ENCODE data around the gene TMEM256. TPM values are rescaled to one million over a fixed set of nuclear protein-coding genes. Genes with fewer than 3 reads are reported as not detected.

TMEM256 gene
- polyA plus RNA-seq, 4 donors = 193 to 771 (median 385) TPM

- Histone ChIP-seq H3K27ac (ENCODE audit: low read depth in 1 of 3, low read length in 2 of 3) (peak overlapping the region; percentile 95 to 98 (median 98)), H3K4me3 (ENCODE audit: low read depth in 1 of 3, low read length in 3 of 3) (peak overlapping the region; percentile 57 to 84 (median 80)), H3K27me3 (ENCODE audit: control insufficient read depth in 3 of 3, insufficient read depth in 3 of 3, low read length in 3 of 3) (peaks cover 0 to 32% (median 0%) of the 10 kb centered on the region in 3 donors), H3K4me1 (ENCODE audit: control insufficient read depth in 3 of 3, insufficient read depth in 2 of 3, low read depth in 1 of 3, low read length in 2 of 3) (peaks cover 0 to 20% (median 7%) of the 10 kb centered on the region in 3 donors), H3K36me3 (ENCODE audit: control insufficient read depth in 3 of 3, insufficient read depth in 2 of 3, low read depth in 1 of 3, low read length in 3 of 3) (no peaks in the 10 kb centered on the region), H3K9me3 (ENCODE audit: control insufficient read depth in 2 of 2, insufficient read depth in 1 of 2, low read depth in 1 of 2, low read length in 1 of 2) (no peaks in the 10 kb centered on the region)
- 5 to 12% (median 9%) methylated on average over 16 of the region's 16 CpGs for WGBS, 3 donors
- FAIRE-seq = no peak
- peak; percentile 94 to 95 for DNase-seq
These were observed 712 bp downstream of the TMEM256 start for GRCh38 chr17:7403043-7403726.

DNA sequence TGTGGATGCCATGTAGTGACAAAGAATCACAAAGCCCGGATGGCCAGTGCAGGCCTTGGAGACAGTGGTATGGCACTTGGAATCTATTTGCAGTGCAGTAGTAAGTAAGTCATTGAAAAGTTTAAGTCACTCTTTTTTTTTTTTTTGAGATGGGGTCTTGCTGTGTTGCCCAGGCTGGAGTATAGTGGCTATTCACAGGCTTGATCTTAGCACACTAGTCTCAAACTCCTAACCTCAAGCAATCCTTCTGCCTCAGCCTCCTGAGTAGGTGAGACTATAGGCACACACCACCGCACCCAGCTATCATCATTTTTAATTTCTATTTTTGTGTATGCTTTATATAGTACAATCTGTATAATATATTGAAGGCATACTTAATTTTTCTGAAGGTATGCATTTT lies 5.3 kb downstream of the TMEM256 start:
- Histone ChIP-seq H3K27ac (ENCODE audit: low read depth in 1 of 3, low read length in 2 of 3) (no peak overlapping the region), H3K9me3 (ENCODE audit: control insufficient read depth in 2 of 2, insufficient read depth in 1 of 2, low read depth in 1 of 2, low read length in 1 of 2) (no peaks in the 10 kb centered on the region), H3K36me3 (ENCODE audit: control insufficient read depth in 3 of 3, insufficient read depth in 2 of 3, low read depth in 1 of 3, low read length in 3 of 3) (no peaks in the 10 kb centered on the region), H3K4me3 (ENCODE audit: low read depth in 1 of 3, low read length in 3 of 3) (no peak overlapping the region), H3K4me1 (ENCODE audit: control insufficient read depth in 3 of 3, insufficient read depth in 2 of 3, low read depth in 1 of 3, low read length in 2 of 3) (peaks cover 0 to 26% (median 7%) of the 10 kb centered on the region in 3 donors), H3K27me3 (ENCODE audit: control insufficient read depth in 3 of 3, insufficient read depth in 3 of 3, low read length in 3 of 3) (peaks cover 0 to under 1% (median 0%) of the 10 kb centered on the region in 3 donors)
- 90 to 94% (median 94%) methylated on average over 2 of the region's 2 CpGs for WGBS, 3 donors
- DNase-seq = no peak
- no peak for FAIRE-seq

GRCh38 chr17:7396147-7396546 lies 7.8 kb downstream of the TMEM256 start:
- FAIRE-seq (no peak), DNase-seq (no peak)
- WGBS, 3 donors = 85 to 95% (median 91%) methylated on average over 4 of the region's 4 CpGs
- Histone ChIP-seq H3K27ac (ENCODE audit: low read depth in 1 of 3, low read length in 2 of 3) (no peak overlapping the region), H3K4me3 (ENCODE audit: low read depth in 1 of 3, low read length in 3 of 3) (no peak overlapping the region), H3K27me3 (ENCODE audit: control insufficient read depth in 3 of 3, insufficient read depth in 3 of 3, low read length in 3 of 3) (peaks cover 0 to 6% (median 0%) of the 10 kb centered on the region in 3 donors), H3K4me1 (ENCODE audit: control insufficient read depth in 3 of 3, insufficient read depth in 2 of 3, low read depth in 1 of 3, low read length in 2 of 3) (peaks cover 0 to 15% (median 0%) of the 10 kb centered on the region in 3 donors), H3K36me3 (ENCODE audit: control insufficient read depth in 3 of 3, insufficient read depth in 2 of 3, low read depth in 1 of 3, low read length in 3 of 3) (peaks cover 0 to 8% (median 0%) of the 10 kb centered on the region in 3 donors), H3K9me3 (ENCODE audit: control insufficient read depth in 2 of 2, insufficient read depth in 1 of 2, low read depth in 1 of 2, low read length in 1 of 2) (no peaks in the 10 kb centered on the region)

- Histone ChIP-seq H3K36me3 (ENCODE audit: control insufficient read depth in 3 of 3, insufficient read depth in 2 of 3, low read depth in 1 of 3, low read length in 3 of 3) (peaks cover 0 to 24% (median 4%) of the 10 kb centered on the region in 3 donors), H3K9me3 (ENCODE audit: control insufficient read depth in 2 of 2, insufficient read depth in 1 of 2, low read depth in 1 of 2, low read length in 1 of 2) (no peaks in the 10 kb centered on the region), H3K27me3 (ENCODE audit: control insufficient read depth in 3 of 3, insufficient read depth in 3 of 3, low read length in 3 of 3) (peaks cover 0 to 6% (median 0%) of the 10 kb centered on the region in 3 donors), H3K4me3 (ENCODE audit: low read depth in 1 of 3, low read length in 3 of 3) (peak within 1 kb of the TSS; percentile 64 to 83 (median 80)), H3K4me1 (ENCODE audit: control insufficient read depth in 3 of 3, insufficient read depth in 2 of 3, low read depth in 1 of 3, low read length in 2 of 3) (peaks cover 0 to 15% (median 0%) of the 10 kb centered on the region in 3 donors), H3K27ac (ENCODE audit: low read depth in 1 of 3, low read length in 2 of 3) (peak within 1 kb of the TSS; percentile 78 to 93 (median 92))
- FAIRE-seq (no peak), DNase-seq (peak; percentile 87 to 94)
- WGBS, 3 donors = 0 to 1% (median 0%) methylated on average over 32 to 71 of the region's 71 CpGs
These were observed 9.3 kb downstream of the TMEM256 start, which contains the start of gene PLSCR3 for GRCh38 chr17:7394452-7395191. Gene PLSCR3 (minus strand): TSS chr17:7394525. CDS start chr17:7394110, 415 bp downstream.

- Histone ChIP-seq H3K9me3 (ENCODE audit: control insufficient read depth in 2 of 2, insufficient read depth in 1 of 2, low read depth in 1 of 2, low read length in 1 of 2) (no peaks in the 10 kb centered on the region), H3K27me3 (ENCODE audit: control insufficient read depth in 3 of 3, insufficient read depth in 3 of 3, low read length in 3 of 3) (peaks cover 0 to 6% (median 0%) of the 10 kb centered on the region in 3 donors), H3K4me1 (ENCODE audit: control insufficient read depth in 3 of 3, insufficient read depth in 2 of 3, low read depth in 1 of 3, low read length in 2 of 3) (peaks cover 0 to 15% (median 0%) of the 10 kb centered on the region in 3 donors), H3K27ac (ENCODE audit: low read depth in 1 of 3, low read length in 2 of 3) (peak overlapping the region in 2 of 3 donors; percentile 53 to 78), H3K4me3 (ENCODE audit: low read depth in 1 of 3, low read length in 3 of 3) (peak overlapping the region; percentile 64 to 83 (median 80)), H3K36me3 (ENCODE audit: control insufficient read depth in 3 of 3, insufficient read depth in 2 of 3, low read depth in 1 of 3, low read length in 3 of 3) (peaks cover 3 to 31% (median 4%) of the 10 kb centered on the region in 3 donors)
- 2 to 5% (median 3%) methylated on average over 40 to 48 of the region's 48 CpGs for WGBS, 3 donors
- FAIRE-seq = no peak
- peak in 1 of 2 donors; percentile 32 for DNase-seq
These were observed 10.1 kb downstream of the TMEM256 start for GRCh38 chr17:7393613-7394451.

- Histone ChIP-seq H3K4me3 (ENCODE audit: low read depth in 1 of 3, low read length in 3 of 3) (peak overlapping the region in 2 of 3 donors; percentile 64 to 83), H3K9me3 (ENCODE audit: control insufficient read depth in 2 of 2, insufficient read depth in 1 of 2, low read depth in 1 of 2, low read length in 1 of 2) (no peaks in the 10 kb centered on the region), H3K36me3 (ENCODE audit: control insufficient read depth in 3 of 3, insufficient read depth in 2 of 3, low read depth in 1 of 3, low read length in 3 of 3) (peaks cover 4 to 40% (median 5%) of the 10 kb centered on the region in 3 donors), H3K4me1 (ENCODE audit: control insufficient read depth in 3 of 3, insufficient read depth in 2 of 3, low read depth in 1 of 3, low read length in 2 of 3) (peaks cover 0 to 15% (median 0%) of the 10 kb centered on the region in 3 donors), H3K27me3 (ENCODE audit: control insufficient read depth in 3 of 3, insufficient read depth in 3 of 3, low read length in 3 of 3) (peaks cover 0 to 6% (median 0%) of the 10 kb centered on the region in 3 donors), H3K27ac (ENCODE audit: low read depth in 1 of 3, low read length in 2 of 3) (no peak overlapping the region)
- 61 to 75% (median 63%) methylated on average over 20 to 42 of the region's 42 CpGs for WGBS, 3 donors
- peak in 1 of 2 donors; percentile 32 for DNase-seq
- no peak for FAIRE-seq
These were observed 10.9 kb downstream of the TMEM256 start for GRCh38 chr17:7392696-7393612.

- peaks cover 0 to 15% (median 0%) of the 10 kb centered on the region in 3 donors for H3K4me1 ChIP-seq (ENCODE audit: control insufficient read depth in 3 of 3, insufficient read depth in 2 of 3, low read depth in 1 of 3, low read length in 2 of 3)
- FAIRE-seq = no peak
- peaks cover 4 to 57% (median 10%) of the 10 kb centered on the region in 3 donors for H3K36me3 ChIP-seq (ENCODE audit: control insufficient read depth in 3 of 3, insufficient read depth in 2 of 3, low read depth in 1 of 3, low read length in 3 of 3)
- no peak overlapping the region for H3K27ac ChIP-seq (ENCODE audit: low read depth in 1 of 3, low read length in 2 of 3)
- DNase-seq = no peak
- WGBS, 3 donors = 43 to 64% (median 63%) methylated on average over 2 of the region's 2 CpGs
- H3K4me3 ChIP-seq (ENCODE audit: low read depth in 1 of 3, low read length in 3 of 3) = no peak overlapping the region
- H3K27me3 ChIP-seq (ENCODE audit: control insufficient read depth in 3 of 3, insufficient read depth in 3 of 3, low read length in 3 of 3) = peaks cover 0 to 6% (median 0%) of the 10 kb centered on the region in 3 donors
- H3K9me3 ChIP-seq (ENCODE audit: control insufficient read depth in 2 of 2, insufficient read depth in 1 of 2, low read depth in 1 of 2, low read length in 1 of 2) = no peaks in the 10 kb centered on the region
These were observed 12.6 kb downstream of the TMEM256 start for GRCh38 chr17:7391307-7391706.

All from small intestine (tissue), 7 donors.